GM06990 (cell line): ENCODE measurements around the gene PLCG2.

ENCODE experiments used
- DNase-seq: peaks from one replicate; pipeline ENCODE4 v3.0.0-alpha.2; 2011; ENCODE audit not compliant: insufficient read length; ENCODE audit errors: extremely low read depth
- H3K27me3 ChIP-seq: replicated peaks from 2 replicates; pipeline ENCODE4 v1.6.0; 2011; ENCODE audit warnings: low read length; ENCODE audit not compliant: control insufficient read depth, insufficient read depth
- H3K36me3 ChIP-seq: 2 replicates; pipeline ENCODE4 v1.5.1; 2011; ENCODE audit warnings: low read length; ENCODE audit not compliant: control insufficient read depth, insufficient read depth
- H3K4me3 ChIP-seq: replicated peaks from 2 replicates; pipeline ENCODE4 v1.5.1; 2011; ENCODE audit warnings: low read depth, mild to moderate bottlenecking, control low read depth, low read length
- TF ChIP-seq, protein P1 (sequence below): IDR thresholded peaks from 2 replicates; pipeline ENCODE4 v1.5.1; 2011; ENCODE audit warnings: low read length, control low read depth, mild to moderate bottlenecking, inconsistent platforms; ENCODE audit not compliant: insufficient read depth, poor library complexity, severe bottlenecking

PLCG2 gene

DNA sequence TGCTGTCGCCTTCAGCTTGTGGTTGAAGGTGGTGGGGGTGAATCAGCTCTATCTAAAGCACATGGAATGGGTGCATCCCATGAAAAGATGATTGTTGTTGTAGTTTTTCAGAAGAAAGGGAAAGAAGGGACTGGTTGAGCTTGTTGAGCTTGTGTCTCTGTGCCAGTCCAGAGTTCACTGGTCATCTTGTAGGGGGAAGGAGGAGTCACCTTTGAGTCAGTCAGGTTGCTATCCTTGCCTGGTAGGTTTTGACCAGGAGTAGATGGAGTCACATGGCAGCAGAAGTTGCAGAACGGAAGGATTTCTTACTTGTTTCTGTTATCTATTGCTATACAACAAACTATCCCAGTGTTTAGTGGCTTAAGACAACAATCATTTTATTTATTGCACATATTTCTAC is 73.3 kb downstream of the PLCG2 start:
- Histone ChIP-seq H3K36me3 (peaks cover 27% of the 10 kb centered on the region), H3K4me3 (no peak overlapping the region), H3K27me3 (no peaks in the 10 kb centered on the region)
- TF ChIP-seq, protein P1, sequence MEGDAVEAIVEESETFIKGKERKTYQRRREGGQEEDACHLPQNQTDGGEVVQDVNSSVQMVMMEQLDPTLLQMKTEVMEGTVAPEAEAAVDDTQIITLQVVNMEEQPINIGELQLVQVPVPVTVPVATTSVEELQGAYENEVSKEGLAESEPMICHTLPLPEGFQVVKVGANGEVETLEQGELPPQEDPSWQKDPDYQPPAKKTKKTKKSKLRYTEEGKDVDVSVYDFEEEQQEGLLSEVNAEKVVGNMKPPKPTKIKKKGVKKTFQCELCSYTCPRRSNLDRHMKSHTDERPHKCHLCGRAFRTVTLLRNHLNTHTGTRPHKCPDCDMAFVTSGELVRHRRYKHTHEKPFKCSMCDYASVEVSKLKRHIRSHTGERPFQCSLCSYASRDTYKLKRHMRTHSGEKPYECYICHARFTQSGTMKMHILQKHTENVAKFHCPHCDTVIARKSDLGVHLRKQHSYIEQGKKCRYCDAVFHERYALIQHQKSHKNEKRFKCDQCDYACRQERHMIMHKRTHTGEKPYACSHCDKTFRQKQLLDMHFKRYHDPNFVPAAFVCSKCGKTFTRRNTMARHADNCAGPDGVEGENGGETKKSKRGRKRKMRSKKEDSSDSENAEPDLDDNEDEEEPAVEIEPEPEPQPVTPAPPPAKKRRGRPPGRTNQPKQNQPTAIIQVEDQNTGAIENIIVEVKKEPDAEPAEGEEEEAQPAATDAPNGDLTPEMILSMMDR = no peak
- DNase-seq = no peak

DNA sequence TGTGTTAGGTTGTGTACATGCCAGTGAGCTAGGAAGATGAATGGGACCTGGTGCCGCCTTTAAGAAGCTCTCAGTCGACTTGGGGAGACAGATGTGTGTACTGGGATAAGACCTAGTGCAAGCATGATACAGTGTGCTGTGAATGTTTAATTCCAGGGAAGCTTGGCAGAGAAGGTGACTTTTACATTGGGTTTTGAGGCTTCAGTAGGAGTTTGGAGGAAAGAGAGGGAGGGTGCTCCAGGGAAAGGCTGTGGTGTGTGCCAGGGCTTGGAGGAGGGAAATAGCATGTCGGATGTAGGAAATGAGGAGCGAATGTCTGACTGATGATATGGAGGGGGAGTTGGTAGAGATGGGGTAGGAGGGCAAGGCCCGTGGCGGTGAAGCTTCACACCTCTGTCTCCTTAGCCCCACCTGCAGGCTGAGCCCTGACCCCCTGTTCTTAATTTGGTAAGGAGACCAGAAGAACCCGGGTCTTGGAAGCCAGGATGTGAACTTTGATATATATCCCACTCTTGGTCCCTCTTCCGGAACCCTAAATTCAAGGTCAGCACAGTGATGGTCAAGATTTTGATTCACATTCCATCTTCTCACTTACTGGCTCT is 76.6 kb downstream of the PLCG2 start:
- Histone ChIP-seq H3K27me3 (no peaks in the 10 kb centered on the region), H3K36me3 (peaks cover 31% of the 10 kb centered on the region), H3K4me3 (no peak overlapping the region)
- DNase-seq = no peak
- TF ChIP-seq, protein P1 = peak; percentile 17

DNA sequence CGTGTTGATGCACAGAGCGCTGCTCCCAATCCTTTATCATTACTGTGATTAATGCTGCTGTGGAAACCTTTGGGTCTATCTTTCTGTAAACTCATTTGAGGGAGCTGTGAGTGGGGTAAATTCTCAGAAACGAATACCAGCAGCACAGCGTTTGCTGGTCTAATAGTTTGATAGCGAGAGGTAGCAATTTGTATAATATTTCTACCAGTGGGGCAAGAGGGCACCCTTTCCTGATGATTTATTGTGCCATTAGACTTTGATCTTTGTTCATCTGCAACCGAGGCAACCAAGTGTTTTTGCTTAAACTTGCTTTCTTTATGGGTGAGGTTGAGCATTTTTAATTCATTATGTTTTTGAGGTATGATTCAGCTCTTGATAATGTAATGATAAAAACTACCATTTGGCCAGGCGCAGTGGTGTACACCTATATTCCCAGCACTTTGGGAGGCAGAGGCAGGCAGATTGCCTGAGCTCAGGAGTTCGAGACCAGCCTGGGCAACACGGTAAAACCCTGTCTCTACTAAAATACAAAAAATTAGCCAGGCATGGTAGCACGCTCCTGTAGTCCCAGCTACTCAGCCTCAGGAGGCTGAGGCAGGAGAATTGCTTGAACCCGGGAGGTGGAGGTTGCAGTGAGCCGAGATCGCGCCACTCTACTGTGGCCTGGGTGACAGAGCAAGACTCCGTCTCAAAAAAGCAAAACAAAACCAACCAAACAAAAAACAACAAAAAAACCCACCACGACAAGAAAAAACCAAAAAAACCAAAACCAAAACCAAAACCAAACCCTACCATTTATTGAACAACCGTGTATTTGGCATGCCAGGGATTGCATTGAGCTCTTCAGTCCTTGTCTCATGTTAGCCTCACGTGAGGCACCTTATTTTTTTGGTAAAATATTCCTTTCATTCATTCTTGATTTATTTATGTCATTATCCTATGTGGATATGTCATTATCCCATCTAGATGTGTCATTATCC is 81.5 kb downstream of the PLCG2 start:
- H3K4me3 ChIP-seq = no peak overlapping the region
- H3K27me3 ChIP-seq = no peaks in the 10 kb centered on the region
- H3K36me3 ChIP-seq = peaks cover 40% of the 10 kb centered on the region
- no peak for DNase-seq
- TF ChIP-seq, protein P1 = no peak

DNA sequence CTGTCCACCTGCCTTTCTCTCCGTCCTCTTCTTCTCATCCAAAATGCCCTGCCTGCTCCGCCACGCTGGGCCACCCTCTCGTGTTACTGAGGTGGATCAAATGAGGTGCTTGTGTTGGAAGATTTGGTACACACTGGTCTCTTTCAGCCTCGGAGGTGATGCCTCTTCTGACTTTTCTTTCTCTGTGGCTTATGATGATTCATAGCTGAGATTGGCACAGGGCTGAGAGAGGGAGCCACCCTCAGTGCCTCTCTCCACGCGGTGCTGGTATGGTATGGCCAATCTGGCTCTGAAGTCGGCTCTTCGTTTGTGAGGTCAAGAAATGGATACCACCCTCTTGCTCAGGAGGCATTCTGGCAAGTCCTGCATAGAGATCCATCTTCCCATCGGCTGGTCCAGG is 82.4 kb downstream of the PLCG2 start:
- H3K27me3 ChIP-seq = no peaks in the 10 kb centered on the region
- no peak for DNase-seq
- TF ChIP-seq, protein P1 = no peak
- peaks cover 32% of the 10 kb centered on the region for H3K36me3 ChIP-seq
- H3K4me3 ChIP-seq = no peak overlapping the region

DNA sequence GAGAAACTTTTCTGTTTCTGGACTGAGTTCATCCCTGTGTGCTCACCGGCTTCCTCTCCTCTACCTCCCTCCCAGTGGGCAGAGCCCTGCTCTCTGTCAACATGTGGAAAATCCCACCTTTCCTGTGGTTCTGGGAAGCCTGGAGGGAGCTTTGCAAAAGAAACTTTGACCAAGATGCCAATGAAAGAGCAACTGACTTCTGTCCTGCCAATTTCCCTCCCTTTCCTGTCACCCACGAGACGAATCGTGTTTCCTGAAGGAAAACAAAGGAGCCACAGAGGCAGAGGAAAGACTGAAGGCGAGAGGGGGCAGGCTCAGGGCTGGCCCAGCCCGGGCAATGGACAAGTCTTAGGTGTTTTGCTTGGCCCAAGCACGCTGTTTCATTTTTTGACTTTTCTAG is 82.8 kb downstream of the PLCG2 start:
- Histone ChIP-seq H3K36me3 (peaks cover 35% of the 10 kb centered on the region), H3K4me3 (no peak overlapping the region), H3K27me3 (no peaks in the 10 kb centered on the region)
- TF ChIP-seq, protein P1 = no peak
- DNase-seq = no peak
